ENCODE results near the gene CTXND1. TPM values are rescaled to one million over a fixed set of nuclear protein-coding genes. Genes with fewer than 3 reads are reported as not detected.

The CTXND1 gene
- total RNA-seq, 4 donors from 2014 or later, result 0.03 to 0.07 TPM; not detected in 2

GRCh38 chr15:80191897-80192595 is 60.0 kb downstream of the CTXND1 start:
- no peaks in the 10 kb centered on the region for H3K4me1 ChIP-seq
- H3K27me3 ChIP-seq, result no peaks in the 10 kb centered on the region
- intact Hi-C loops (cut with DNase I; ENCODE audit: low total_unique reads), result no loop called here
- H3K4me3 ChIP-seq, result no peak overlapping the region
- ATAC-seq (no peak), DNase-seq (no peak)
- H3K27ac ChIP-seq, result no peak overlapping the region
- no peaks in the 10 kb centered on the region for H3K36me3 ChIP-seq
- H3K9me3 ChIP-seq, result no peaks in the 10 kb centered on the region
- TF ChIP-seq, protein P1, sequence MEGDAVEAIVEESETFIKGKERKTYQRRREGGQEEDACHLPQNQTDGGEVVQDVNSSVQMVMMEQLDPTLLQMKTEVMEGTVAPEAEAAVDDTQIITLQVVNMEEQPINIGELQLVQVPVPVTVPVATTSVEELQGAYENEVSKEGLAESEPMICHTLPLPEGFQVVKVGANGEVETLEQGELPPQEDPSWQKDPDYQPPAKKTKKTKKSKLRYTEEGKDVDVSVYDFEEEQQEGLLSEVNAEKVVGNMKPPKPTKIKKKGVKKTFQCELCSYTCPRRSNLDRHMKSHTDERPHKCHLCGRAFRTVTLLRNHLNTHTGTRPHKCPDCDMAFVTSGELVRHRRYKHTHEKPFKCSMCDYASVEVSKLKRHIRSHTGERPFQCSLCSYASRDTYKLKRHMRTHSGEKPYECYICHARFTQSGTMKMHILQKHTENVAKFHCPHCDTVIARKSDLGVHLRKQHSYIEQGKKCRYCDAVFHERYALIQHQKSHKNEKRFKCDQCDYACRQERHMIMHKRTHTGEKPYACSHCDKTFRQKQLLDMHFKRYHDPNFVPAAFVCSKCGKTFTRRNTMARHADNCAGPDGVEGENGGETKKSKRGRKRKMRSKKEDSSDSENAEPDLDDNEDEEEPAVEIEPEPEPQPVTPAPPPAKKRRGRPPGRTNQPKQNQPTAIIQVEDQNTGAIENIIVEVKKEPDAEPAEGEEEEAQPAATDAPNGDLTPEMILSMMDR (IDR thresholded peaks at IDR 0.05 in 4 of 5, conservative IDR thresholded peaks at IDR 0.05 in 1 of 5), result no peak
- no peak for TF ChIP-seq POLR2A (IDR thresholded peaks at IDR 0.05)
- in situ Hi-C loops (cut with MboI; ENCODE audit: low sequenced_read_pairs in 4 of 4), result no loop called here

DNA sequence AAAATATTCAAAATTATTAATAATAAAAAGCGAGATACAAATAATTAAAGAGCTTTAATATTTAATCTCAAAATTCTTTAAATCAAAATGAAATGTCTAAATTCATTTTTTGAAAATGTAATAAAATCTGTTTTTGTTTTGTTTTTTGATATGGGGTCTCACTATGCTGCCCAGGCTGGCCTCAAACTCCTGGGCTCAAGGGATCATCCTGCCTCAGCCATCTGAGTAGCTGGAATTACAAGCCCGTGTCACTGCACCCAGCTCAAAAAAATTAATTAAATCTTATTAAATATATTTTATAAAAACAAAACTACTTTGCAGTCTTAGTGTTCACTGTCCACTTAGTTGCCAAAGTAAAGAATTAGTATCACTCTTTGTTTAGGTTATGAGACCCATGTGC is 60.8 kb downstream of the CTXND1 start:
- H3K36me3 ChIP-seq, result no peaks in the 10 kb centered on the region
- H3K4me3 ChIP-seq, result no peak overlapping the region
- DNase-seq (no peak), ATAC-seq (no peak)
- no peaks in the 10 kb centered on the region for H3K4me1 ChIP-seq
- no peaks in the 10 kb centered on the region for H3K9me3 ChIP-seq
- intact Hi-C loops (cut with DNase I; ENCODE audit: low total_unique reads), result no loop called here
- TF ChIP-seq, protein P1 (IDR thresholded peaks at IDR 0.05 in 4 of 5, conservative IDR thresholded peaks at IDR 0.05 in 1 of 5), result no peak
- TF ChIP-seq POLR2A (IDR thresholded peaks at IDR 0.05), result no peak
- H3K27ac ChIP-seq, result no peak overlapping the region
- no peaks in the 10 kb centered on the region for H3K27me3 ChIP-seq
- in situ Hi-C loops (cut with MboI; ENCODE audit: low sequenced_read_pairs in 4 of 4), result no loop called here

- Histone ChIP-seq H3K4me1 (peaks cover under 1 to 4% of the 10 kb centered on the region in 2 donors), H3K36me3 (no peaks in the 10 kb centered on the region), H3K27me3 (no peaks in the 10 kb centered on the region), H3K4me3 (no peak overlapping the region), H3K9me3 (no peaks in the 10 kb centered on the region), H3K27ac (no peak overlapping the region)
- in situ Hi-C loops (cut with MboI; ENCODE audit: low sequenced_read_pairs in 4 of 4), result no loop called here
- TF ChIP-seq, protein P1 (IDR thresholded peaks at IDR 0.05 in 4 of 5, conservative IDR thresholded peaks at IDR 0.05 in 1 of 5), result no peak
- TF ChIP-seq POLR2A (IDR thresholded peaks at IDR 0.05), result no peak
- ATAC-seq (no peak), DNase-seq (no peak)
- intact Hi-C loops (cut with DNase I; ENCODE audit: low total_unique reads), result no loop called here
Measured at GRCh38 chr15:80188251-80188650, 63.8 kb downstream of the CTXND1 start.

DNA sequence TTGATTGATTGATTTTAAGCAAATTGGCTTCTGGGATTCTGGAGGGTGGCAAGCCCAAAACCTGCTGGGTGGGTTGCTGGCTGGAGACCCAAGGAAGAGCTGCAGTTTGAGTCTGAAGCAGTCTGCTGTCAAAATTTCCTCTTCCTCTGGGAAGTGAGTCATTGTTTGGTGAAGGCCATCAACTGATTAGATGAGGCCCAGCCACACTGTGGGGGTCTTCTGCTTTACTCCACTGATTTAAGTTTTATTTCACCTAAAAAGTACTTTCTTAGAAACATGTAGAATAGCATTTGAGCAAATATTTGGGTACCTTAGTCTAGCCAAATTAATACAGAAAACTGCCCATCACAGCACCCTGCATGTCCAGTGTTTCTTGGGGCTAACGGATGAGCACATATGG is 65.4 kb downstream of the CTXND1 start:
- Histone ChIP-seq H3K36me3 (peaks cover 0 to 7% of the 10 kb centered on the region in 2 donors), H3K27ac (no peak overlapping the region), H3K4me3 (no peak overlapping the region), H3K4me1 (peaks cover 13 to 17% of the 10 kb centered on the region in 2 donors), H3K27me3 (no peaks in the 10 kb centered on the region), H3K9me3 (no peaks in the 10 kb centered on the region)
- in situ Hi-C loops (cut with MboI; ENCODE audit: low sequenced_read_pairs in 4 of 4), result no loop called here
- DNase-seq, result no peak
- ATAC-seq, result no peak
- intact Hi-C loops (cut with DNase I; ENCODE audit: low total_unique reads), result no loop called here
- TF ChIP-seq, protein P1 (IDR thresholded peaks at IDR 0.05 in 4 of 5, conservative IDR thresholded peaks at IDR 0.05 in 1 of 5), result no peak
- TF ChIP-seq POLR2A (IDR thresholded peaks at IDR 0.05), result no peak

- Histone ChIP-seq H3K4me3 (no peak overlapping the region), H3K27ac (no peak overlapping the region), H3K4me1 (peaks cover 13 to 17% of the 10 kb centered on the region in 2 donors), H3K27me3 (no peaks in the 10 kb centered on the region), H3K36me3 (peaks cover 0 to 7% of the 10 kb centered on the region in 2 donors), H3K9me3 (no peaks in the 10 kb centered on the region)
- in situ Hi-C loops (cut with MboI; ENCODE audit: low sequenced_read_pairs in 4 of 4), result no loop called here
- DNase-seq (no peak), ATAC-seq (no peak)
- TF ChIP-seq, protein P1 (IDR thresholded peaks at IDR 0.05 in 4 of 5, conservative IDR thresholded peaks at IDR 0.05 in 1 of 5), result no peak
- no peak for TF ChIP-seq POLR2A (IDR thresholded peaks at IDR 0.05)
- intact Hi-C loops (cut with DNase I; ENCODE audit: low total_unique reads), result no loop called here
Measured at GRCh38 chr15:80186066-80186465, 65.9 kb downstream of the CTXND1 start.

Measured in gastrocnemius medialis (tissue), 4 donors.